GM18511 (cell line): ENCODE results near the gene CBLL2.
"Not testable (repeated sequence)": the region's sequence is repeated elsewhere in the genome, so short reads cannot be mapped to it uniquely, and the experiment has no call there.

ENCODE experiments used
- ATAC-seq: cut with Tn5 transposase; IDR thresholded peaks from one replicate; pipeline ENCODE4 v1.9.1; 2021; ENCODE audit warnings: mild to moderate bottlenecking, moderate library complexity; ENCODE audit not compliant: unreplicated experiment

Gene CBLL2, protein sequence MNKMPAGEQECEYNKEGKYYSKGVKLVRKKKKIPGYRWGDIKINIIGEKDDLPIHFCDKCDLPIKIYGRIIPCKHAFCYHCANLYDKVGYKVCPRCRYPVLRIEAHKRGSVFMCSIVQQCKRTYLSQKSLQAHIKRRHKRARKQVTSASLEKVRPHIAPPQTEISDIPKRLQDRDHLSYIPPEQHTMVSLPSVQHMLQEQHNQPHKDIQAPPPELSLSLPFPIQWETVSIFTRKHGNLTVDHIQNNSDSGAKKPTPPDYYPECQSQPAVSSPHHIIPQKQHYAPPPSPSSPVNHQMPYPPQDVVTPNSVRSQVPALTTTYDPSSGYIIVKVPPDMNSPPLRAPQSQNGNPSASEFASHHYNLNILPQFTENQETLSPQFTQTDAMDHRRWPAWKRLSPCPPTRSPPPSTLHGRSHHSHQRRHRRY

DNA sequence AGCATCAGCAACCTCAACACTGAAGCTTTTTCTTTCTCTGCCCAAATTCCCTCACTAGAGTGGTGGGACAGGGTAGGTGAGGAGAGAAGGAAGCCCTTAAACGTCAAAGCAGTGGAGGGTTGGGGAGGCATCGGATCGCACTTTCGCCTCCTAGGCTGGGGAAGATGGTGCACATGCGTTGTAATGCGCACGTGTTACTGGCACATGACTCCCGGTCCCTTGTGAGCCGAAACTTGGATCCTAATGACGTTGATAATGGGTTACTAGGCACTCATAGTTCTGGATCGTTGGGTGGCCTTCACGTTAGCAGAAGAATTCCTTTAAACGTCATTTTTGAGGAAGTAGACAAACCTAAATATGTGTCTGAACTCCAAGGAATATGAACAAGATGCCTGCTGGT, at the start of gene CBLL2:
Gene CBLL2, plus strand, starts transcription at position 301 of the 400 bp plus-strand sequence. Its CDS starts 79 bp downstream, at position 380.
- no peak for ATAC-seq

DNA sequence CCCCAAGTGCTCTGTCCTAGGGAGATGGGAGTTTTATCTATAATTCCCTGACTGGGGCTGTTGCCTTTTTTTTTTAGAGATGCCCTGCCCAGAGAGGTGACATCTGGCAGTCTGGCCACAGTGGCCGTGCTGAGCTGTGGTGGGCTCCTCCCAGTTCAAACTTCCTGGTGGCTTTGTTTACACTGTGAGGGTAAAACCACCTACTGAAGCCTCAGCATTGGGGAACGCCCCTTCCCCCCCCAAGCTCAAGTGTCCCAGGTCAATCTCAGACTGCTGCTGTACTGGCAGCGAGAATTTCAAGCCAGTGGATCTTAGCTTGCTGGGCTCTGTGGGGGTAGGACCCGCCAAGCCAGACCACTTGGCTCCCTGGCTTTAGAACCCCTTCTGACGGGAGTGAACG, 38.3 kb upstream of the CBLL2 start:
- ATAC-seq: no peak

DNA sequence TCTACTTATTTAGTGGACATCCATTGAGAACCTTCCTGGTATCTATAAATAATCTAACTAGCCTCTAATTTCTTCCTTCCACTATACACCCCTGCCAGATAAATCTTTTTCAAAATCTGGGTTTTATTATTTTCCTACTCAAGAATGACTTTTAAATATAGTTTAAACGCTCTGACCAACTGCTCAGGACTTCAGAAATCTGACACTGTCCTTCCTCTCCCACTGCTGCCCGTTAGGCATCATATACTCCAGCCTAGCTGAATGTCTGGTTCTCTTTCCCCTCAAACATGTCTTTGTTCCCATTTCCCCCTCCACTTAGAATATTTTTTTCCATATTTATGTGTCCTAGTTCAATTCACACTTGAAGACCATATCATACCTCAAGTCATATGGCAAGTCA, 35.2 kb upstream of the CBLL2 start:
- ATAC-seq: no peak

DNA sequence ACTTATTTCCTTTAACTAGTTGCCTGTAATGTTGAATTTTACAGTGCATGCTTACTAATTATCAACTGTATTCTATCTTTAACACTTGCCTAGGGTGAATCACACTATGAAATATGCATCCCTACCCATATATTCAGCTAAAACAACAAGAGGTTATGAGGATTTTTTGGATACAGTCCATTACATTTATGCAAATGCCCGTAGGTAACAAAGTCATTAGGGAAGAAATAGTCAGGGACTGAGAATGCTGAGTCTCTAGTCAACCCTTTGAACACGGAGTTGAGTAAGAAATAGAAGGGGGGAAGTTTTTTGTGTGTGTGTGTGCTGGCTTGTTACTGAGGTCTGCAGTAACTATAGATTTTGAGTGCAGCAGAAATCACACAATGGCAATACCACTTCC, 26.1 kb upstream of the CBLL2 start:
- no peak for ATAC-seq

DNA sequence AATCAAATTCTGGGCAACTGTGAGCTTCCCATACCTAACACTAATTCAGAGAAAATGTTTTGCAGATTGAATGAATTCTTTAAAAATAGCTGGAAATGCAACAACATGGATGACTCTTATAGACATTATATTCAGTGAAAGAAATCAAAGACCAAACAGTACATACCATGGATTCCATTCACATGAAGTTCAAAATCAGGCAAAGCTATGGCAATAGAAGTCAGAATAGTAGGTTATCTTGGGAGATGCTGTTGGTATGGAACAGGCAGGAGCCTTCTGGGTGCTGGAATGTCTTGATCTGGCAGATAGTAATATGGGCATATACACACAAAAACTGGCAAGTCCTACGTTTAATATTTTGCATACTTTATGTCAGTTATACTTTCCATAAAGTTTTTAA, 25.5 kb upstream of the CBLL2 start:
- no peak for ATAC-seq

DNA sequence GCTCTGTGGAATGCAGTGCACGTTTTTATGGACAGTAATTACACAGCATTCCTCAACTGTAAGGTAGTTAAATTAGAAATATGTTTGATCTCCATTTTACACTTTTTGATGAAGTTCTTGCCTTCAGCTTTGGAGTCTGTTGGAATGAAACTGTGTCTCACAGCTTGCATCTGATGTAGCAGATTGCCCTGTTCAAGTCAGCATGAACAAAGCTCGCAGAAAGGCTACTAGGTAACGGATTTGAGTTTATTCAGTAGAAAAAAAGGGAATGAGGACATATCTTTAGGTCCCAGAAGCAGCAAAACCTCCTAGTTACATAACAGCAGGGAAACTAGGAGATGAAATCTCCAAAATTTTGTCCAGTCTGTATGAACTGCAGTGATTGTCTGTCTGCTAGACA, 24.3 kb upstream of the CBLL2 start:
- ATAC-seq: no peak

DNA sequence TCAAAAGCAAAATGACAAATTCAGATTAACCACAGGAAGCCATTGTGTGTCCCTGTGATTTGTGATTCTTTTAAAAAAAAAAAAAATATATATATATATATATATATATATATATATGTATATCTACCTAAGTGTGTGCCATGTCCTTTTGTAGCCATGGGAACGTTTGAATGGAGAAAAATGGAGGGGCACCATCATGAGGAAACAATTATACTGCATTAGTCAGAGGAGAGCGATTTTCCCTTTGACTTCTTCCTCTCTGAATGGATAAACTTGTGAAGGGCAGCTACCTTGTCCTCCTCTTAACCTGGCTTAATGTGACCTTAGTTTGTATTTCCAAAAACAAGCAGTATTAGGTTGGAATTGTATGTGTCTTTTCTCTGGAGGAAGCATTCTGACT, 23.3 kb upstream of the CBLL2 start:
- ATAC-seq: no peak

DNA sequence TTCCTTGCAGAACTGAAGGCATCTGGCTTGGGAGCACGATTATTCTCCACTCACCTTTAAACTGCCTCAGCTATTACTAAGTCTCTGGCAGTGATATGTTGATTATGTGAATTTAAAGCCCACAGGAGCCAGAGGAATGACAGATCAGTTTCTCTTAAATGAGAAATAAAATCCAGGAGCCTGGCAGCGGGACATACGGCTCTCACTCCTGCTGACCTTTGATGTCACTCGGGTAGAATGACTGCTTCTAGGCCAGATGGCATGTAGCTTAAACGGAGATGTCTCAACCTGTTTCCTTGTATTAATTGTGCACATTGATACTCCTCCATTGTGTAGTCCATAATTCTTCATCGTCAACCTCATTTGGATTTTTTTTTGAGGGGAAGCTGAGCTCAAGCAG, 4.0 kb upstream of the CBLL2 start:
- no peak for ATAC-seq

DNA sequence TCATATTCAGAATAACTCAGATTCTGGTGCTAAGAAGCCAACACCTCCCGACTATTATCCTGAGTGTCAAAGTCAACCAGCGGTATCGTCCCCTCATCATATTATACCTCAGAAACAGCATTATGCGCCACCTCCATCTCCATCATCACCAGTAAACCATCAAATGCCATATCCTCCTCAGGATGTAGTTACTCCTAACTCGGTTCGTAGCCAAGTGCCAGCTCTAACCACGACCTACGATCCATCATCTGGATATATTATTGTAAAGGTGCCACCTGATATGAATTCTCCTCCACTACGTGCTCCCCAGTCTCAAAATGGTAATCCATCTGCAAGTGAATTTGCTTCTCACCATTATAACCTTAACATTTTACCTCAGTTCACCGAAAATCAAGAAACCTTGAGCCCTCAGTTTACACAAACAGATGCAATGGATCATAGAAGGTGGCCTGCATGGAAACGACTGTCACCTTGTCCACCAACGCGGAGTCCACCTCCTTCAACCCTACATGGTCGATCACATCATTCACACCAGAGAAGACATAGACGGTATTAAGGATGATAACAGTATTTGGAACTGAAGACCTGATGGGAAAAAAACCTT, 1.1 kb downstream of the CBLL2 start:
- ATAC-seq: no peak

DNA sequence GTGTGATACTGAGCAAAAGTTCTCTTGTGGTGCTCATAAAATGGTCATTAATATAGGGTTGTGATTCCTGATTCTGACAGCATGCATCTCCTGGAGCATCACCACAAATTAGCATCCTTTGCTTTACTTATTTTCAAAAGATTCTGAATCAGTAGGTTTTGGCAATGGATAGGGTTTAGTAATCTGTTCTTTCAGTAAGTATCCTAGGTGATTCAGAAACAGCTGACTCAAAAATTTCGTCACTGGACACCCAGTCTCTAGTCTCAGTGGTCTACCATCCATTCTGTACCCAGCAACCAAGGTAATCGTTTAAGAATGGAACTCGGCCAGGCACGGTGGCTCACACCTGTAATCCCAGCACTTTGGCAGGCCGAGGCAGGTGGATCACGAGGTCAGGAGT, 4.1 kb downstream of the CBLL2 start:
- ATAC-seq: no peak

DNA sequence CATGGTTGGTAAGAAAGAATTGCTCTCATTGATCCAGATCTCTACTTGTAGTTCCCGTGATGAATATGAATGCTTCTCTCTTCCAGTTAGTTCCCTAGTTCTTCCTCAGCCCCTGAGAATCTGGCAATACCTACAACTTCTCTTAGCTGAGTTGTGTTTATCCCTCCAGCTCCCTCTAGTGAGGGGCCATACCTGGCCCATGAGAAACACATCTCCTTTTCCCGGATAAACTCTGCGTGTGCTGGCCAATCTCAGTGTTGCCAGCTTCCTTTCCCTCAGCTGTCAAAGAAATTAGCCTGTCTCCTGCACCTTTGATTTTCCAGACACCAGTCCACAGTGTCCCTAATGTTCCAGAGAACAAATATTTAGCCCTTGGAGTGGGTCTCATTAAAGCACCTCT, 5.7 kb downstream of the CBLL2 start:
- no peak for ATAC-seq

DNA sequence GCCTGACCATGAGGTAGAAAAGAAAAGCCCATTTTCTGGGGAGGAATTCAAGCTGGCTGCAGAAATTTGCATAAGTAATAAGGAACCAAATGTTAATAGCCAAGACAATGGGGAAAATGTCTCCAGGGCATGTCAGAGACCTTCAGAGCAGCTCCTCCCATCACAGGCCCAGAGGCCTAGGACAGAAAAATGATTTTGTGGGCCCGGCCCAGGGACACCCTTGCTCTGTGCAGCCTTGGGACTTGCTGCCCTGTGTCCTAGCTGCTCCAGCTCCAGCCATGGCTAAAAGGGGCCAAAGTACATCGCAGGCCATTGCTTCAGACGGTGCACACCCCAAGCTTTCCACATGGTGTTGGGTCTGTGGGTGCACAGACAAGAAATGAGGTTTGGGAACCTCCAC, 16.5 kb downstream of the CBLL2 start:
- ATAC-seq: not testable (repeated sequence)

DNA sequence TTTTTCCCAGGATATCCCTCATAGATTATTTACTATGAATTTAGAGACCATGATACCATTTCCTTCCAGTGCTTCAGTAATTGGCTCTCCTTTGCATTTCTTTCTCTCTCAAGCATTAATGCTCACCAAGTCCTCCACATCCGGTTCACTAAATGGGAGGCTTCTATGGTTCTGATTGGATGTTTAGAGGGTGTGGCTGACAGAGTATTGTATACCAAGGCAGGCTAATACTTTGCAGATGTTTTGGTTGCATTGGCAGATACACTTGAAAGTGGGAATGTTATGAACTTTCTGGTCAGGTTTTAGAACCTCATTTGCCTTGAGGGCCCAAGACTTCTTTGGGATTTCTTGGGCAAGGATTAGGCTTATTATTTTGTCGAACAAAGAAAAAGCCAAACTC, 24.2 kb downstream of the CBLL2 start:
- ATAC-seq: no peak

DNA sequence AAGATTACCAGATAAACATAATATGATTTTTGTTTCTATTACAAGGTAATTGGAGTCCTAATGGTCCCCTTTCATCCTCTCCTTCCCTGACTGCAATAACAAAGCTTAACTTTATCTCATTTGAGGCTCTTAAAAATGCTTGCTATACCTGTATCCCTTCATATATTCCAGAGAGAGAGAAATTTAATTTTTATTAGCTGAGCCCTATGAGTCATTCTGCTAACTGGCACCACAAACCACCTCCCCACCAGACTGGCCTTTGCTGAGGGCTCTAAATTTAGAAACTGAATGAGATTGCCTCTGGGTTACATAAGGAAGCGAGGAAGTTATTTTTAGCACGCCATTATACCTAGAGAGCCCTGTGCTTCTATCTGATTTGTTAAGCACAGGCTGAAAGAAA, 27.4 kb downstream of the CBLL2 start:
- peak; percentile 91 for ATAC-seq

DNA sequence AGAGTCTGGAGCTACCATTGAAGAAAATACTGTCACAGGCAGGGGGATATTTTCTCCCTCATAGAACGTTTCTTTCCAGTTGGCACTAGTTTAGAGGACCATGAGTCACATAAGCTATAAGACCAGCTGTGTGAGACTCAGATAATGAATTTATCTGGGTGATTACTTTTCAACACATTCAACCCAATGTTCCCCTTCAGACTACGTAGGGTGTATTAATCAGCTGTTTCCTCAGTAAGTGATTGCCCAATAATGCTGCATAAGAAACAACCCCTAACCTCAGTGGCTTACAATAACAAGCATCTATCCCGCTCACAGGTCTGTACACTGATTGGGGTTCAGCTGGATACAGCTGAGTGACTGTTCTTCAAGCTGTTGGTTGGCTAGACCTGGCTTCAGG, 38.1 kb downstream of the CBLL2 start:
- no peak for ATAC-seq

DNA sequence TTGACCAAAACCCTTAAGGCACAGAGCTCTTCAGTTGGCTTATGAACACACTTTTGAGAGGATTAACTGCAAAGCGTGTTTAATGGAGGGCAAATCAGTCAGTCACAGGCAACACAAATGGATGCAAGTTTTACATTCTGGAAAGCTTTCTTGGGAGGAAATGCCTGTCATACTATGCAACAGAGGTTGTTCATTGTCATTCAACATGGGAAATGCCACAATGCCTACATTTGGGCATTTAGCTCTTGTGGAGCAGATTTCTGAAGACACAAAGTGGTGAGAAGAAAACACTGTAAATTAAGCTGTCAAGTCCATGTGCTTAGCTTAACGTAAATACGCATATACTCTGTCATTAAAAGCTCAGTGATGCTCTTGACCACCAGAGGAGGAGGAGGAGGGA, 41.1 kb downstream of the CBLL2 start:
- ATAC-seq: no peak

DNA sequence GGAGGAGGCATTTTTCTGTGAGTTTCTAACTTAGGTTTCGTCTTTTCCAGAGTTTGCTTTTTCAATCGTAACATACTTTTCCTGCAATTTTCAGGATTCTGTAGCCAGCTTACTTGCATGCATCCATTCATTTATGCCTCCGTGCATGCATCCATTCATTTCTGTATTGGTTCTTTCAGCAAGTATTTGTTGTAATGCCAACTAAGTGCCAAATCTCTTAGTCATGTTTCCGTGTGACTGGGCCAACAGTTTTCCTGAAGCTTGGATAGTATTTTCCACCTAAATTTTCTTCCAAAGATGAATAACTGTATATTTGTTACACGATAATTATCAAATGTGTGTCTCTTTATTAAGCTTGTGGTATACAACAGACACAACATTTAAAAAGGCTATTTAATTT, 41.5 kb downstream of the CBLL2 start:
- ATAC-seq: no peak

DNA sequence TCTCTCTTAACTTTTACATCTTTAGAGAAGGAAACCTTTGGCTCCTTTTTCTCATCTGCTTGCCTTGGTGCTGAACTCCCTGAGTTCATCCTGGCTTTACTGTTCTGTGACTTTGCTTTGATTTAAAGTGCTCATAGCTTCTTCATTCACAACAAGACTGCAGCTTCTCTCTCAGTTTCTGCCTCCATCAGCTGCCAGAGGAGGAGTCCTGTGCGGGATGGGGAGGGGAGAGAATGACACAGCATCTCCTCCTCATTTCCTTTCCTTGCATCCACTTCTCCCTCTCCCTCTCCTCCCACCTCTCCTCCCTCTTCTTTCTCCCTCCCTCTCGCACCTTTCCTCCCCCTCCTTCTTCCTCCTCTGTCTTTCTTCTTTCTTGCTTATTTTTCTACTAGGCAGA, 42.0 kb downstream of the CBLL2 start:
- no peak for ATAC-seq

DNA sequence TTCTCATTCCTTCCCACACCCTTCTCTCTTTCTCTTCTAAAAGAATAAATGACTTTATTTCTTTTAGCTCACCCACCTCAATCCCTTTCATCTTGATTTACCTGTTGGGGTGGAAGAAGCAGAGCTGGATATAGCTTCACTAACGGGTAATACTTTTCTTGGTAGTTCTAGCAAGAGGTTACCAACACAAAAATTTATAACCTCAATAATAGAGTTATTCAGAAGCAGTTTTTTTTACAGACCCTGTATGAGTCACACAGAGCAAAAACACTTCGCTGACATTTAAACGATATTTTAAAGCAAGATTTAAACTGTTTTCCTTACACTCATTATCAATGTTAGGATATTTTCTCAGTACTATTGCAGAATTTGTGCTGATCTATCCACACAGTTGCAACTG, 42.4 kb downstream of the CBLL2 start:
- no peak for ATAC-seq

DNA sequence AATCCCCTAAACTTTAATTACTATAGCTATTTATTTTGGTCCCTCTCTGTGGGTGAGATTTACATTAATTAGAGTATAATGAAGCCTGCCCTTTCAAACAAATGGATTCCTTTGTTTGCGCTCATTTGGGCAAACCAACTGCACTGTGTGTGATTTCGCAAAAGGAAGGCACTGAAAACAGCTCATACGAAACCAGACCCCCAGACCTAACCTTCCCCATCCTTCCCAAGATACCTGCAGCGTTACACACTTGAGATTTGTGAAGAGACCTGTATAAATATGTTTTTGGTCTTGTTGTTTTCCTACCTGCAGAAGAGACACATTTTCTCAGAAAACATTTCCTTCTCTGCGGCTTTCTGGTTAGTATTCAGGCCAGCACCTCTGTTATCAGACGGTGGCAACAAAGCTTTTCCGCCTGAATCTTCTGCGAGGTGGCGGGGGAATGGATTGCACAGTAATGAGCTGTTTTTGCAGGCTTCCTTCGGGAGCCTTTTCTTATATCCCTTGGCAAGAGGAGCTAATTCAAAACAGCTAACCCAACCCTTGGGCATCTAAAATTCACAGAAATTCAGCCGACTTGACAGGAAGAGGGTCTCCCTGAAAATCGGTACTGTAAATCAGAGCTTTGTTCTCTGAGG, 47.6 kb downstream of the CBLL2 start:
- ATAC-seq: no peak

DNA sequence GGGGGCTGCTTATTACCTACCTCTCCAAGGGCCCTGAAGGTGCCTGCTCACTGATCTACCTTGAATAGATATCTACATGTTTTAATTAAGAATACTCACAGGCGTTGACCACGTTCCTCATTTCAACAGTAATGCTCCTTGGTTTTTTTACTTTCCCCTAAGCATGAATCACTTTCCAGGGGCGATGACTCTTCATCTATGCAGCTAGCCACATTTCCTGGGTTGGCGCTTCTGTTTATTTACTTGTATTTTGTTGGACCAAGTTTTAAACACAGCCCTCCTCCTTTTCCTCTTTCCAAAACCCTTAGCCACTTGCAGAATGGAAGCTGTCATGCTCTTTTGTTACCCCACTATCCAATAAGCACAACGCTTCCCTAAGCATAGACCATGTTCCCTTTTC, 50.8 kb downstream of the CBLL2 start:
- ATAC-seq: no peak
